CD4-positive, alpha-beta memory T cell (primary cell): ENCODE measurements around the gene VRK3. TPM values are rescaled to one million over a fixed set of nuclear protein-coding genes. Genes with fewer than 3 reads are reported as not detected.

Experiments
- polyA plus RNA-seq, 2 donors: library from polyadenylated mRNA; unstranded; fragments of 300-500 nt; fragmentation: Illumina TruSeq; gene quantifications; one replicate each; pipeline ENCODE4 v1.2.3, GENCODE V29; 2021
- total RNA-seq, 2 experiments: library from RNA; stranded (reverse); gene quantifications; one replicate each; pipeline ENCODE4 v1.2.3, GENCODE V29; 2021

VRK3 gene
- total and polyA plus RNA-seq, 4 experiments from 2014 or later = 85.8 to 114 (median 108) TPM

Other genes with a start within 250 kb of the VRK3 start
- gene FUZ, start 212.1 kb downstream of the VRK3 start, total RNA-seq = 10 to 100 TPM; 22.4 to 24.1 TPM
- gene FUZ, start 212.1 kb downstream of the VRK3 start, polyA plus RNA-seq = 1 to 10 TPM; 4.9 to 7.4 TPM
- gene MED25, start 207.1 kb downstream of the VRK3 start, total RNA-seq = 10 to 100 TPM; 41.8 to 48.8 TPM
- gene MED25, start 207.1 kb downstream of the VRK3 start, polyA plus RNA-seq = 10 to 100 TPM; 10.7 to 22.9 TPM
- 100 to 1,000 TPM; 150 to 156 TPM for gene PTOV1, start 174.2 kb downstream of the VRK3 start, total RNA-seq
- gene PTOV1, start 174.2 kb downstream of the VRK3 start, polyA plus RNA-seq = 10 to 100 TPM; 40.7 to 57.9 TPM
- 100 to 1,000 TPM; 171 to 192 TPM for gene PNKP, start 157.8 kb downstream of the VRK3 start, total RNA-seq
- gene PNKP, start 157.8 kb downstream of the VRK3 start, polyA plus RNA-seq = 10 to 100 TPM; 28.9 to 33.9 TPM
- gene AKT1S1, start 148.0 kb downstream of the VRK3 start, total RNA-seq = 10 to 100 TPM; 19.7 to 20.2 TPM
- 1 to 10 TPM; 2.5 to 4.8 TPM for gene AKT1S1, start 148.0 kb downstream of the VRK3 start, polyA plus RNA-seq
- 100 to 1,000 TPM; 101 TPM for gene TBC1D17, start 147.7 kb downstream of the VRK3 start, total RNA-seq
- gene TBC1D17, start 147.7 kb downstream of the VRK3 start, polyA plus RNA-seq = 10 to 100 TPM in 1 of 2 donors, 1 to 10 TPM in 1; 6.0 to 14.9 TPM
- gene IL4I1, start 128.5 kb downstream of the VRK3 start, total RNA-seq = 1 to 10 TPM; 2.6 to 3.4 TPM
- gene IL4I1, start 128.5 kb downstream of the VRK3 start, polyA plus RNA-seq = 10 to 100 TPM in 1 of 2 donors, 1 to 10 TPM in 1; 9.4 to 10.4 TPM
- gene ATF5, start 96.2 kb downstream of the VRK3 start, total RNA-seq = 1 to 10 TPM; 7.9 to 8.3 TPM
- 1 to 10 TPM; 1.8 to 2.3 TPM for gene ATF5, start 96.2 kb downstream of the VRK3 start, polyA plus RNA-seq
- 10 to 100 TPM; 65.2 to 68.2 TPM for gene NUP62, start 95.9 kb downstream of the VRK3 start, total RNA-seq
- 10 to 100 TPM; 43.3 to 71.0 TPM for gene NUP62, start 95.9 kb downstream of the VRK3 start, polyA plus RNA-seq
- gene SIGLEC11, start 64.2 kb downstream of the VRK3 start, total RNA-seq = not detected
- gene SIGLEC11, start 64.2 kb downstream of the VRK3 start, polyA plus RNA-seq = not detected
- gene ZNF473, start 633 bp upstream of the VRK3 start, total RNA-seq = 1 to 10 TPM; 8.8 to 9.0 TPM
- gene ZNF473, start 633 bp upstream of the VRK3 start, polyA plus RNA-seq = 1 to 10 TPM; 2.0 to 5.1 TPM
- not detected for gene IZUMO2, start 137.9 kb upstream of the VRK3 start, total RNA-seq
- gene IZUMO2, start 137.9 kb upstream of the VRK3 start, polyA plus RNA-seq = not detected
- gene MYH14, start 178.2 kb upstream of the VRK3 start, total RNA-seq = not detected
- not detected for gene MYH14, start 178.2 kb upstream of the VRK3 start, polyA plus RNA-seq